Upper lobe of right lung (tissue), 1 donor: Measurements from ENCODE around the gene RTP2. TPM values are rescaled to one million over a fixed set of nuclear protein-coding genes. Genes with fewer than 3 reads are reported as not detected.

Source experiments
- ATAC-seq: fragments of 200-7000 bp; cut with Tn5 transposase; one replicate; pipeline ENCODE4 v1.9.1; 2020; ENCODE audit warnings: mild to moderate bottlenecking, moderate library complexity
- DNase-seq: peaks from one replicate; pipeline ENCODE4 v3.0.0-alpha.2; 2020
- H3K27ac ChIP-seq: fragments of 200-600 bp; one replicate; pipeline ENCODE4 v1.8.0; 2022
- H3K27me3 ChIP-seq: fragments of 200-600 bp; one replicate; pipeline ENCODE4 v1.8.0; 2022; ENCODE audit warnings: mild to moderate bottlenecking
- H3K36me3 ChIP-seq: fragments of 200-600 bp; one replicate; pipeline ENCODE4 v1.8.0; 2022
- H3K4me1 ChIP-seq: fragments of 200-600 bp; one replicate; pipeline ENCODE4 v1.8.0; 2022
- H3K4me3 ChIP-seq: fragments of 200-600 bp; one replicate; pipeline ENCODE4 v1.8.0; 2022; ENCODE audit warnings: mild to moderate bottlenecking
- H3K9me3 ChIP-seq: fragments of 200-600 bp; one replicate; pipeline ENCODE4 v1.8.0; 2022
- CTCF ChIP-seq: fragments of 200-600 bp; IDR thresholded peaks from one replicate; pipeline ENCODE4 v1.8.0; 2022; ENCODE audit warnings: antibody characterized with exemption
- intact Hi-C: fragments of 100-400 bp; cut with DNase I; formaldehyde crosslinking; loops from one replicate; pipeline ENCODE4 v1.11.0; 2022
- total RNA-seq: library from RNA; stranded (reverse); fragmentation: NEBNext Ultra II Directional; extraction: Animal tissue kit (Norgen Biotek cat#: 25700); gene quantifications from one replicate; pipeline ENCODE4 v1.2.1, GENCODE V29; 2021
- donor health status: DM: no; HTN: yes; CAD: no; lungs with severe emphysema.

The RTP2 gene
- total RNA-seq, 1 donor from 2014 or later, result not detected

GRCh38 chr3:187717572-187717971, 15.2 kb upstream of the RTP2 start:
- no peak for TF ChIP-seq CTCF

GRCh38 chr3:187714404-187714979, 12.1 kb upstream of the RTP2 start:
- intact Hi-C loops, result no loop called here
- no peak overlapping the region for H3K27ac ChIP-seq

More at GRCh38 chr3:187717572-187717971, 15.2 kb upstream of the RTP2 start:
- Histone ChIP-seq H3K4me1 (no peaks in the 10 kb centered on the region), H3K27ac (no peak overlapping the region), H3K4me3 (no peak overlapping the region), H3K27me3 (no peaks in the 10 kb centered on the region), H3K36me3 (peaks cover 23% of the 10 kb centered on the region), H3K9me3 (no peaks in the 10 kb centered on the region)
- DNase-seq (no peak), ATAC-seq (no peak)
- intact Hi-C loops, result no loop called here

GRCh38 chr3:187713504-187713903, 11.1 kb upstream of the RTP2 start:
- intact Hi-C loops, result no loop called here
- ATAC-seq, result peak; percentile 62
- H3K36me3 ChIP-seq, result no peaks in the 10 kb centered on the region
- H3K9me3 ChIP-seq, result no peaks in the 10 kb centered on the region
- no peak overlapping the region for H3K27ac ChIP-seq
- no peak for DNase-seq
- no peak for TF ChIP-seq CTCF
- no peaks in the 10 kb centered on the region for H3K27me3 ChIP-seq
- H3K4me3 ChIP-seq, result no peak overlapping the region
- no peaks in the 10 kb centered on the region for H3K4me1 ChIP-seq

More at GRCh38 chr3:187714404-187714979, 12.1 kb upstream of the RTP2 start:
- Histone ChIP-seq H3K4me3 (no peak overlapping the region), H3K27me3 (no peaks in the 10 kb centered on the region), H3K9me3 (no peaks in the 10 kb centered on the region), H3K36me3 (no peaks in the 10 kb centered on the region), H3K4me1 (no peaks in the 10 kb centered on the region)
- TF ChIP-seq CTCF, result peak; percentile 95
- DNase-seq, result no peak
- peak; percentile 97 for ATAC-seq

GRCh38 chr3:187709155-187709554, 6.8 kb upstream of the RTP2 start:
- ATAC-seq (no peak), DNase-seq (no peak)
- intact Hi-C loops, result no loop called here
- no peak overlapping the region for H3K27ac ChIP-seq
- TF ChIP-seq CTCF, result no peak
- H3K9me3 ChIP-seq, result no peaks in the 10 kb centered on the region
- H3K4me3 ChIP-seq, result no peak overlapping the region
- H3K27me3 ChIP-seq, result no peaks in the 10 kb centered on the region
- no peaks in the 10 kb centered on the region for H3K36me3 ChIP-seq
- no peaks in the 10 kb centered on the region for H3K4me1 ChIP-seq

- no peak for TF ChIP-seq CTCF
- ATAC-seq (no peak), DNase-seq (no peak)
- Histone ChIP-seq H3K36me3 (no peaks in the 10 kb centered on the region), H3K4me1 (no peaks in the 10 kb centered on the region), H3K27me3 (no peaks in the 10 kb centered on the region), H3K4me3 (no peak overlapping the region), H3K9me3 (no peaks in the 10 kb centered on the region), H3K27ac (no peak overlapping the region)
- intact Hi-C loops, result no loop called here
Measured at GRCh38 chr3:187708696-187709095, 6.3 kb upstream of the RTP2 start.

GRCh38 chr3:187706971-187707370, 4.6 kb upstream of the RTP2 start:
- Histone ChIP-seq H3K27ac (no peak overlapping the region), H3K4me3 (no peak overlapping the region), H3K4me1 (no peaks in the 10 kb centered on the region), H3K27me3 (no peaks in the 10 kb centered on the region), H3K9me3 (no peaks in the 10 kb centered on the region), H3K36me3 (no peaks in the 10 kb centered on the region)
- intact Hi-C loops, result no loop called here
- DNase-seq (no peak), ATAC-seq (peak; percentile 69)
- no peak for TF ChIP-seq CTCF
